ENCODE measurements around the gene DUSP11. TPM values are rescaled to one million over a fixed set of nuclear protein-coding genes. Genes with fewer than 3 reads are reported as not detected.

The DUSP11 gene
- 31.3 and 31.7 TPM in 2 replicates for total RNA-seq

DNA sequence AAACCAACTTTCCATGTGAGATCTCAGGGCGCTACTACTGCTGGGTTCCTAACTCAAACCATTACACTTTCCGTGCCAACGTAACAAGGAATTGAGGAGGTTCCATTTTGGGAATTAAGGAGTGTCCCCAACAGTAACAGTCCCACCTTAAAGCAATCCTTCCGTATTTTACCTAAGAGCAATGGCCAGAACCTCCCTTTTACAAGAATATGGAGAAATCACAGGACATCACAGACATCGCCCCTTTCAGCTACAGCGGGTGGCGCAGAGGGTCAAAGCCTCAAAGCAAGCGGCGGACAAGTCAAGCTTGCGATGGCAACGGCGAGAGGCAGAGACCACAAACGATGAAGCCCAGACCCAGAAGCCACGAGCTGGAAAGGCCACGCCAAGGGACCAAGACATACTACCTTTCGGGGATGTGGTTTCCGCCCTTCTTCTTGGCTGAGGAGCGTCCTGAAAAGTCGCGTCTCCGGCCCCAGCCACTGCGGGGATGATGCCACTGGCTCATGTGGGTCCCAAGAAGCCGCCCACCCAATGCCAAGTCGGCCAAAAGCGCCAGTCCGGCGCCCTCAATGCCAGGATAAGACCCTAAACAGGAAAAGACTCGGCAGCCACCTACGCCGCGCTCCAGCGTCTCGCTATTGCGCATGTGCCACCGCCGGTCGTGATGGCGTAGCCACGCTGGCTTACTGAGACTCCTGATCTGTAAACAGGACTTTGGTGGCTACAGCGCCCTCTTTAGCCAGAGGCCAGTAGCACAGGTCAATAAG is at the start of gene DUSP11:
Gene DUSP11 (minus strand): TSS at position 637 of the 770 bp plus-strand sequence. CDS start 129 bp downstream, at position 508.

GRCh38 chr2:73828818-73829570 is 49.1 kb upstream of the DUSP11 start, which contains the start of gene STAMBP:
STAMBP (plus strand) TSS chr2:73828961; CDS start chr2:73830857, 1,896 bp downstream.

GRCh38 chr2:73783883-73784282 is 4.0 kb upstream of the DUSP11 start, which contains the start of gene C2orf78:
C2orf78 (plus strand) TSS chr2:73784183; CDS start chr2:73784310, 127 bp downstream.

GRCh38 chr2:73736855-73737779 is 42.8 kb downstream of the DUSP11 start, which contains the start of gene TPRKB:
TPRKB (minus strand) TSS chr2:73737345; CDS start chr2:73734569, 2,776 bp downstream.

Other genes with a start within 250 kb of the DUSP11 start
- gene NAT8, start 137.7 kb downstream of the DUSP11 start, total RNA-seq: not detected in 2 replicates
- 53.7 and 63.0 TPM in 2 replicates for gene TPRKB, start 42.8 kb downstream of the DUSP11 start, total RNA-seq
- gene C2orf78, start 4.1 kb upstream of the DUSP11 start, total RNA-seq: not detected in 2 replicates
- 23.2 and 25.0 TPM in 2 replicates for gene STAMBP, start 48.9 kb upstream of the DUSP11 start, total RNA-seq
- 0.25 TPM in 1 of 2 replicates, not detected in the other for gene ACTG2, start 112.9 kb upstream of the DUSP11 start, total RNA-seq
- gene DGUOK, start 146.8 kb upstream of the DUSP11 start, total RNA-seq: 55.4 and 62.4 TPM in 2 replicates
- 2.9 and 3.3 TPM in 2 replicates for gene TET3, start 204.8 kb upstream of the DUSP11 start, total RNA-seq